Lung (tissue), 16 donors: ENCODE data around the gene STEAP4. TPM values are rescaled to one million over a fixed set of nuclear protein-coding genes. Genes with fewer than 3 reads are reported as not detected.

ENCODE experiments used
- ATAC-seq: fragments of 200-7000 bp; cut with Tn5 transposase; one replicate; pipeline ENCODE4 v1.9.1; 2020; ENCODE audit warnings: moderate number of reproducible peaks; ENCODE audit not compliant: insufficient read depth, low FRiP score
- DNase-seq, 3 donors: peaks; one replicate each; pipeline ENCODE4 v3.0.0-alpha.2; 2013 to 2017
- H3K27ac ChIP-seq, 2 donors: one replicate each; pipeline ENCODE4 v1.5.1; 2013; ENCODE audit warnings: mild to moderate bottlenecking in 2 of 2, moderate library complexity in 2 of 2, control low read depth in 1 of 2, inconsistent platforms in 1 of 2, low read depth in 1 of 2, low read length in 1 of 2
- H3K27me3 ChIP-seq, 3 donors: one replicate each; pipeline ENCODE4 v1.5.1; 2013; ENCODE audit warnings: low read length in 2 of 3; ENCODE audit not compliant: control insufficient read depth in 3 of 3, insufficient read depth in 3 of 3
- H3K36me3 ChIP-seq, 4 donors: one replicate each; pipeline ENCODE4 v1.5.1; 2013; ENCODE audit warnings: low read length in 4 of 4, mild to moderate bottlenecking in 1 of 4, moderate library complexity in 1 of 4; ENCODE audit not compliant: control insufficient read depth in 4 of 4, insufficient read depth in 4 of 4
- H3K4me1 ChIP-seq, 5 donors: one replicate each; pipeline ENCODE4 v1.5.1; 2013; ENCODE audit warnings: low read length in 5 of 5, mild to moderate bottlenecking in 2 of 5, moderate library complexity in 1 of 5; ENCODE audit not compliant: control insufficient read depth in 5 of 5, insufficient read depth in 5 of 5
- H3K4me3 ChIP-seq: one replicate; pipeline ENCODE4 v1.5.1; 2013; ENCODE audit warnings: mild to moderate bottlenecking, control low read depth, moderate library complexity
- H3K9ac ChIP-seq, 2 donors: one replicate each; pipeline ENCODE4 v1.5.1; 2013; ENCODE audit warnings: low read length in 2 of 2, control low read depth in 1 of 2; ENCODE audit not compliant: insufficient read depth in 1 of 2
- H3K9me3 ChIP-seq, 4 donors: one replicate each; pipeline ENCODE4 v1.5.1; 2013; ENCODE audit warnings: low read length in 3 of 4, mild to moderate bottlenecking in 1 of 4, moderate library complexity in 1 of 4; ENCODE audit not compliant: control insufficient read depth in 4 of 4, insufficient read depth in 3 of 4
- CTCF ChIP-seq: IDR thresholded peaks from 2 replicates; pipeline ENCODE4 v1.5.1; 2012; ENCODE audit warnings: mild to moderate bottlenecking; ENCODE audit errors: control extremely low read depth, extremely low read depth
- WGBS, 2 donors: extraction: QIAGEN DNeasy Blood & Tissue Kit; methylation state at CpG; one replicate each; pipeline ENCODE4 v1.1.7; 2013; 5-methylcytosine and 5-hydroxymethylcytosine counted together
- long read RNA-seq, 5 donors: transcript quantifications; one replicate each; lab custom pipeline, GENCODE V29; 2026
- polyA plus RNA-seq, 2 donors: library from polyadenylated mRNA; stranded (reverse); fragments of 200-250 nt; gene quantifications; one replicate each; pipeline ENCODE4 v1.2.1, GENCODE V29; 2013
- total RNA-seq, 2 donors: library from RNA; depleted of rRNA in 1 of 2; stranded (reverse); fragments of >200 nt in 1 of 2; gene quantifications; one replicate each; pipeline ENCODE4 v1.2.1, GENCODE V29; 2014 to 2021
- donor health status: control.
- donor health status: control.
- donor health status: Bipolar disorder and iron deficiency.
- donor health status: healthy.
- donor health status: DM: yes; HTN: yes; CAD: no.

STEAP4 gene
- total RNA-seq = 100 to 1,000 TPM in 1 of 2 donors, 10 to 100 TPM in 1; 71.9 to 108 TPM
- 10 to 100 TPM; 17.1 to 45.8 TPM for polyA plus RNA-seq
- long read RNA-seq, donor 1, full-length matches to known transcripts = 4 of 4 reads
- long read RNA-seq, donor 1, partial matches to known transcripts = 0 of 4 reads
- long read RNA-seq, donor 1, other reads (novel, unspliced or antisense) = 0 of 4 reads
- long read RNA-seq, donor 2 = 0 reads
- long read RNA-seq, donor 3, full-length matches to known transcripts = 2 of 2 reads
- long read RNA-seq, donor 3, partial matches to known transcripts = 0 of 2 reads
- long read RNA-seq, donor 3, other reads (novel, unspliced or antisense) = 0 of 2 reads
- long read RNA-seq, donor 4 = 0 reads
- long read RNA-seq, donor 5, full-length matches to known transcripts = 4 of 4 reads
- long read RNA-seq, donor 5, partial matches to known transcripts = 0 of 4 reads
- long read RNA-seq, donor 5, other reads (novel, unspliced or antisense) = 0 of 4 reads

DNA sequence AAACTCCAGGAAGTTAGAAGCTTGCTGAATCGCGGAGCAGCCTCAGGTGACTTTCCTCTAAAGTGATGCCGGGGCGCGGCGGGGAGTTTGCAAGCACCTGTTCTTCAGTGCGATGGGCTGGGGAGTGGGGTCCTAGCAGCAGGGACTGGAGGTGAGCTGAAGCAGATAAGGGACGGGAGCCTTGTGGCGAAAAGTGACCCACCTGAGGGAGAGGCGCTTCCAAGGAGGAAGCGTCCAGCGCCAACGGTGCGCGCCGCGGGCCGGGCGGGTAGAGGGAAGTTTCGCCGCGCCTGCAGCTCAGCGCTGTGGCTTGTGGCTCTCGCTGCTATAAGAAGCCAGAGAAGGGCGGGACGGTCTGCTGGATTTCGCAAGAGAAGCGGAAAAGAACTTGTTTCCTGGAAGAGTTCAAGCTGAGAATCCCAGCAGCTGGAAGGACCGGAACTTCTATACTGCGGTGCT lies at the start of gene STEAP4:
Gene STEAP4, minus strand, starts transcription at position 305 of the 459 bp plus-strand sequence. CDS start 22,625 bp downstream, outside the sequence.
- H3K36me3 ChIP-seq = no peaks in the 10 kb centered on the region
- peak within 1 kb of the TSS; percentile 30 for H3K4me3 ChIP-seq
- no peaks in the 10 kb centered on the region for H3K9me3 ChIP-seq
- H3K9ac ChIP-seq = no peak within 1 kb of the TSS
- H3K27me3 ChIP-seq = peaks cover 0 to 3% (median 0%) of the 10 kb centered on the region in 3 donors
- peak; percentile 77 to 92 (median 83) for DNase-seq
- WGBS, 2 donors = 2 to 3% methylated on average over 30 of the region's 30 CpGs
- ATAC-seq = peak; percentile 84
- no peak for TF ChIP-seq CTCF
- H3K4me1 ChIP-seq = peaks cover 0 to 9% (median 2%) of the 10 kb centered on the region in 5 donors
- peak within 1 kb of the TSS; percentile 74 to 76 for H3K27ac ChIP-seq

GRCh38 chr7:88355011-88355410 lies 48.3 kb upstream of the STEAP4 start:
- Histone ChIP-seq H3K4me3 (no peak overlapping the region), H3K9me3 (no peaks in the 10 kb centered on the region), H3K4me1 (no peaks in the 10 kb centered on the region), H3K9ac (no peak overlapping the region), H3K27ac (no peak overlapping the region), H3K27me3 (peaks cover 0 to 3% (median 0%) of the 10 kb centered on the region in 3 donors), H3K36me3 (no peaks in the 10 kb centered on the region)
- WGBS, 2 donors = 31 to 61% methylated on average over 3 of the region's 3 CpGs
- no peak for DNase-seq
- no peak for ATAC-seq
- TF ChIP-seq CTCF = no peak

DNA sequence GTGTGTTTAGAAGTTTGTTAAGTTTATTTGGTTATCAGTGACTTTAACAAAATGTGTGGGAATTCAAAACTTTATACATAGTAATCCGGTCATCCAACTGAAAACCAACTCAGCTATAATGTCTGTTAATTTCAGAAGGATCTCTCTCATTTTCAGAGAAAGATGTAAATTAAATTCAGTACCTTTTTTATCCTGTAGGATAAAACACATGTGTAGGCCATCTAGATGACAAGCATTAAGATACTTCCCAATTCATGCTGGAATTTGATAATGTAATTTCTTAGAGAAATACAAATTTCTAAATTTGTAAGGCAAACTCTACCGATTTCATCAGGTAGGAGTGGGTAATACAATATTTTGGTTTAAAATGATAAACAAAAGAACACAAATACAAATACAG lies 43.4 kb upstream of the STEAP4 start:
- no peak for ATAC-seq
- no peak for TF ChIP-seq CTCF
- Histone ChIP-seq H3K4me1 (no peaks in the 10 kb centered on the region), H3K27me3 (peaks cover 0 to 3% (median 0%) of the 10 kb centered on the region in 3 donors), H3K9ac (no peak overlapping the region), H3K4me3 (no peak overlapping the region), H3K9me3 (no peaks in the 10 kb centered on the region), H3K27ac (no peak overlapping the region), H3K36me3 (no peaks in the 10 kb centered on the region)
- WGBS, 2 donors = 93 to 97% methylated on average over 2 of the region's 2 CpGs
- DNase-seq = no peak
